SU-DHL-6 (cell line): ENCODE data around the gene COL5A1.

Experiments used
- H2AFZ ChIP-seq: fragments of 200-600 bp; sonication (generic); 2 replicates; pipeline ENCODE4 v1.6.1; 2014; ENCODE audit warnings: low read depth, mild to moderate bottlenecking, moderate library complexity, mixed read lengths, antibody characterized with exemption, low read length; ENCODE audit not compliant: severe bottlenecking
- H3F3A ChIP-seq: fragments of 200-600 bp; shearing (Covaris generic); 2 replicates; pipeline ENCODE4 v1.6.0; 2016; ENCODE audit warnings: antibody characterized with exemption, mild to moderate bottlenecking; ENCODE audit not compliant: insufficient read depth
- H3K27ac ChIP-seq: fragments of 200-600 bp; sonication (generic); 2 replicates; pipeline ENCODE4 v1.5.1; 2016; ENCODE audit warnings: low read depth, mild to moderate bottlenecking, low read length, moderate library complexity, mixed read lengths
- H3K27me3 ChIP-seq: fragments of 200-600 bp; sonication (generic), shearing (Covaris generic); 2 replicates; pipeline ENCODE4 v1.6.0; 2014; ENCODE audit warnings: mild to moderate bottlenecking, low read length
- H3K36me3 ChIP-seq: fragments of 200-600 bp; sonication (generic); 2 replicates; pipeline ENCODE4 v1.6.1; 2014; ENCODE audit warnings: mild to moderate bottlenecking, low read length, mixed read lengths
- H3K4me2 ChIP-seq: fragments of 300-600, 200-600 bp; shearing (Covaris generic), sonication (generic); 2 replicates; pipeline ENCODE4 v1.6.0; 2014; ENCODE audit warnings: low read length, low read depth, mild to moderate bottlenecking; ENCODE audit not compliant: poor library complexity, severe bottlenecking
- H3K4me3 ChIP-seq: fragments of 200-600 bp; sonication (generic); 2 replicates; pipeline ENCODE4 v1.5.1; 2014; ENCODE audit warnings: antibody characterized with exemption, low read length, mild to moderate bottlenecking, mixed read lengths; ENCODE audit not compliant: insufficient read depth, poor library complexity, severe bottlenecking
- H3K79me2 ChIP-seq: fragments of 200-600 bp; sonication (generic); 2 replicates; pipeline ENCODE4 v1.6.1; 2014; ENCODE audit warnings: mild to moderate bottlenecking, low read length, moderate library complexity; ENCODE audit not compliant: insufficient read depth
- H3K9ac ChIP-seq: fragments of 200-600 bp; sonication (generic); 2 replicates; pipeline ENCODE4 v1.7.0; 2014; ENCODE audit warnings: mild to moderate bottlenecking, low read length
- H3K9me2 ChIP-seq: fragments of 200-600 bp; sonication (generic); replicated peaks from 2 replicates; pipeline ENCODE4 v1.6.1; 2014; ENCODE audit warnings: low read length; ENCODE audit not compliant: insufficient read depth
- H3K9me3 ChIP-seq: fragments of 200-600 bp; sonication (generic); 2 replicates; pipeline ENCODE4 v1.6.1; 2014; ENCODE audit warnings: low read length, mixed read lengths; ENCODE audit not compliant: insufficient read depth
- H4K20me1 ChIP-seq: fragments of 200-600 bp; sonication (generic); 2 replicates; pipeline ENCODE4 v1.6.1; 2014; ENCODE audit warnings: low read depth, mild to moderate bottlenecking, antibody characterized with exemption, low read length, moderate library complexity, mixed read lengths
- EZH2phosphoT487 ChIP-seq: fragments of 200-600 bp; sonication (generic), shearing (Covaris generic); conservative IDR thresholded peaks from 2 replicates; pipeline ENCODE4 v1.6.1; 2018; ENCODE audit warnings: mild to moderate bottlenecking, antibody characterized with exemption, low read length, moderate library complexity, mixed read lengths
- TF ChIP-seq, protein P1 (sequence below): fragments of 200-600 bp; sonication (generic); IDR thresholded peaks from one replicate; pipeline ENCODE4 v1.5.1; 2017; ENCODE audit warnings: antibody characterized with exemption, mild to moderate bottlenecking, low read length, moderate library complexity; ENCODE audit not compliant: insufficient read depth, poor library complexity, severe bottlenecking

Gene COL5A1

GRCh38 chr9:134787601-134788531, 146.3 kb downstream of the COL5A1 start:
- Histone ChIP-seq H3K36me3 (no peaks in the 10 kb centered on the region), H3K9me2 (no peaks in the 10 kb centered on the region), H3K4me3 (no peak overlapping the region), H2AFZ (no peak overlapping the region), H3F3A (no peaks in the 10 kb centered on the region), H3K9ac (no peak overlapping the region), H3K4me2 (no peak overlapping the region), H3K79me2 (no peaks in the 10 kb centered on the region), H3K27me3 (no peaks in the 10 kb centered on the region), H3K27ac (no peak overlapping the region), H4K20me1 (no peaks in the 10 kb centered on the region), H3K9me3 (no peaks in the 10 kb centered on the region)
- no peak for TF ChIP-seq EZH2phosphoT487
- TF ChIP-seq, protein P1, sequence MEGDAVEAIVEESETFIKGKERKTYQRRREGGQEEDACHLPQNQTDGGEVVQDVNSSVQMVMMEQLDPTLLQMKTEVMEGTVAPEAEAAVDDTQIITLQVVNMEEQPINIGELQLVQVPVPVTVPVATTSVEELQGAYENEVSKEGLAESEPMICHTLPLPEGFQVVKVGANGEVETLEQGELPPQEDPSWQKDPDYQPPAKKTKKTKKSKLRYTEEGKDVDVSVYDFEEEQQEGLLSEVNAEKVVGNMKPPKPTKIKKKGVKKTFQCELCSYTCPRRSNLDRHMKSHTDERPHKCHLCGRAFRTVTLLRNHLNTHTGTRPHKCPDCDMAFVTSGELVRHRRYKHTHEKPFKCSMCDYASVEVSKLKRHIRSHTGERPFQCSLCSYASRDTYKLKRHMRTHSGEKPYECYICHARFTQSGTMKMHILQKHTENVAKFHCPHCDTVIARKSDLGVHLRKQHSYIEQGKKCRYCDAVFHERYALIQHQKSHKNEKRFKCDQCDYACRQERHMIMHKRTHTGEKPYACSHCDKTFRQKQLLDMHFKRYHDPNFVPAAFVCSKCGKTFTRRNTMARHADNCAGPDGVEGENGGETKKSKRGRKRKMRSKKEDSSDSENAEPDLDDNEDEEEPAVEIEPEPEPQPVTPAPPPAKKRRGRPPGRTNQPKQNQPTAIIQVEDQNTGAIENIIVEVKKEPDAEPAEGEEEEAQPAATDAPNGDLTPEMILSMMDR, result no peak

DNA sequence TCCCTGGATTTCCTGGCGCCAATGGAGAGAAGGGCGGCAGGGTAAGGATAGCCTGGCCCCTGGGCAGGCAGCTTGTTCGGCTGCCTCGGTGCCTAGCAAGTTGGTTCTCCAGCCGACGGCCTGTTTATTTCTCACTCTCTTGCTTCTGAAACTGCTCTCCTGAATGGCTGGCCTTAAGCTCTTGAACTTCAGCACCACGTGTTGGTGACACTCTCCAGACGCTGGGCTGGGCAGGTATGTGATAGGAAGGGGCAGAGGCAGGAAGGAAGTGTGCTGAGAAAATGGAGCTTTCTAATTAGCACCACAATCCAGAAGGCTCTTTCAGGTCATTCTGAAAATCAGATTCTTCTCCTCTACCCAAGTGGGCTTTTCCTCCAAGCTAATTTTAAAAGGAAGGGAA, 147.6 kb downstream of the COL5A1 start:
- Histone ChIP-seq H3K9ac (no peak overlapping the region), H3F3A (no peaks in the 10 kb centered on the region), H3K27ac (no peak overlapping the region), H3K9me2 (no peaks in the 10 kb centered on the region), H3K27me3 (no peaks in the 10 kb centered on the region), H3K36me3 (no peaks in the 10 kb centered on the region), H3K4me2 (no peak overlapping the region), H3K79me2 (no peaks in the 10 kb centered on the region), H3K9me3 (no peaks in the 10 kb centered on the region), H3K4me3 (no peak overlapping the region), H4K20me1 (no peaks in the 10 kb centered on the region), H2AFZ (no peak overlapping the region)
- TF ChIP-seq EZH2phosphoT487, result no peak
- TF ChIP-seq, protein P1, result no peak

GRCh38 chr9:134791009-134791408, 149.4 kb downstream of the COL5A1 start:
- Histone ChIP-seq H2AFZ (no peak overlapping the region), H3K9me2 (no peaks in the 10 kb centered on the region), H3K9ac (no peak overlapping the region), H3K79me2 (no peaks in the 10 kb centered on the region), H3F3A (no peaks in the 10 kb centered on the region), H4K20me1 (no peaks in the 10 kb centered on the region), H3K27me3 (no peaks in the 10 kb centered on the region), H3K9me3 (no peaks in the 10 kb centered on the region), H3K36me3 (no peaks in the 10 kb centered on the region), H3K4me3 (no peak overlapping the region), H3K27ac (no peak overlapping the region), H3K4me2 (no peak overlapping the region)
- no peak for TF ChIP-seq EZH2phosphoT487
- TF ChIP-seq, protein P1, result no peak
